H1 (cell line): ENCODE results near the gene HOXC13. TPM values are rescaled to one million over a fixed set of nuclear protein-coding genes. Genes with fewer than 3 reads are reported as not detected.

Experiments used
- CBX8 ChIP-seq: fragments of 300-800, 300-1000 bp; sonication (generic); IDR thresholded peaks from 2 replicates; pipeline ENCODE4 v1.7.1; 2016; ENCODE audit warnings: low read depth, low read length, borderline replicate concordance
- RNF2 ChIP-seq: fragments of 200-900, 300-1000 bp; sonication (generic); IDR thresholded peaks from 2 replicates; pipeline ENCODE4 v1.7.1; 2016; ENCODE audit warnings: borderline replicate concordance, low read depth, mild to moderate bottlenecking, antibody characterized with exemption, low read length; ENCODE audit not compliant: poor library complexity, severe bottlenecking; ENCODE audit errors: missing control alignments
- polyA plus RNA-seq, 7 experiments: library from polyadenylated mRNA; depleted of rRNA in 3 of 7; stranded (reverse) in 5 of 7; unstranded in 2 of 7; fragments of >200 nt in 5 of 7; fragments of 200-250 nt in 2 of 7; gene quantifications; 1 replicate in 5 of 7; 2 replicates in 1 of 7; 4 replicates in 1 of 7; pipeline versions ENCODE4 v1.2.1 to v1.2.3, GENCODE V29; 2011 to 2013; ENCODE audit warnings: missing spikeins in 2 of 7, mixed read lengths in 2 of 7
- total RNA-seq: library from RNA; stranded (reverse); fragmentation: NEBNext Ultra II Directional; extraction: Animal tissue kit (Norgen Biotek cat#: 25700); gene quantifications from 2 replicates; pipeline ENCODE4 v1.2.1, GENCODE V29; 2021

The HOXC13 gene
- total and polyA plus RNA-seq, 2 of the 8 experiments (the other 6 are each of a cell fraction or from before 2014, with no cell fraction given), result 0.02 TPM; not detected in 1

DNA sequence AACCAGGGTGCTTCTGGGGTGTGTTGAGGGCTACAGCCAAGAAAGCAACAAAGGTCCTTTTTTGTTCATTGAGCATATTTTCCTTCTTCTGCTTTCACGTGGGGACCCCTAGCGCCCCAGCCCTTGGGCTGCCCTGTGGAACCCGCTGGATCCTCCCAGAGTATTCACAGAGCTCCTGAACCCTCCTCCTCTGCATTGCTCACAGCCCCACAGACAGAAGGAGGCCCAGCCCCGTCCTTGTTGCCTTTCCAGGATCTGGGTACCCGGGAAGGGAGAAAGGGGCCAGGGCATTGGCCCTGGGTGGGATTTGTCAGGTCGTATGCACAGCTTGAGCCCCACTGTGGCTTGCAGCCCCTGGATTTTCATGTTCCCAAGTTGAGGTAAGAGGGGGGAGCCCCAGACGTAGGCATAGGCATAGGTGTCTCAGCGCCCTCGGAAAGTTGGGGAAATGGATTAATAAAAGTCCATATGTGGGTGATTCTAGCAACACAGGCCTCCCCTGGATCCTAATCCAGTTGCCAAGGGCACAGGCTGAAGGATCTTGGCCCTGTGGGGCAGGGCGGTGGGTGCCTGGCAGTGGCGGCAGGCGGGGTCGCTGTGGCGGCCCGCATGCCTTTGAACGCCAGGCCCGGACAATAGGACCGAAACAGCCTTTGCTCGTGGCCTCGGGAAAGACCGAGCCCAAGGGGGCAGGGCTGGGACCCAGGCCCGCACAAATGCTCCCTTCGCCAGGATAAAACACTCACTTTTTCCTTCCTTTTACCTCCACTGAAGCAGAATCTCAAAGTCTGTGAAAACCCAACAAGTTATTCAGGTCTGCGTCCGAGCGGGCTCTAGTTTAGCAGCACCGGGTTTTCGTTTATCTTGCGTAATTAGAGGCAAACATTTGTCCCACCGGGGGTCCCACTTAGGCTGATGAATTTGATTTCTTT, 43.3 kb downstream of the HOXC13 start (continued):
- TF ChIP-seq RNF2 (peak; percentile 2), CBX8 (peak; percentile 93; the same call in 1 of the 2 replicates)
